Naive B cell (primary cell): Measurements from ENCODE around the gene P2RY6. TPM values are rescaled to one million over a fixed set of nuclear protein-coding genes. Genes with fewer than 3 reads are reported as not detected.

Experiments
- ATAC-seq, 2 donors: fragments of 150-1000 bp; cut with Tn5 transposase; 2 replicates each; pipeline ENCODE4 v1.10.0; 2021; ENCODE audit warnings: low read depth in 2 of 2, mild to moderate bottlenecking in 2 of 2, moderate library complexity in 2 of 2
- DNase-seq: peaks from one replicate; pipeline ENCODE4 v3.0.0; 2022
- H3K27ac Mint-ChIP-seq, 6 donors: one replicate each; pipeline ENCODE4 v1.8.0; 2020 to 2022; ENCODE audit warnings: mild to moderate bottlenecking in 6 of 6, mixed read lengths in 6 of 6, moderate library complexity in 5 of 6, inconsistent platforms in 2 of 6
- H3K27me3 Mint-ChIP-seq, 3 donors: one replicate each; pipeline ENCODE4 v1.8.0; 2021 to 2022; ENCODE audit warnings: mixed read lengths in 3 of 3, mild to moderate bottlenecking in 1 of 3
- H3K36me3 Mint-ChIP-seq, 2 donors: one replicate each; pipeline ENCODE4 v1.8.0; 2020 to 2022; ENCODE audit warnings: mixed read lengths in 2 of 2, inconsistent platforms in 1 of 2, mild to moderate bottlenecking in 1 of 2
- H3K4me1 Mint-ChIP-seq, 3 donors: one replicate each; pipeline ENCODE4 v1.8.0; 2020 to 2022; ENCODE audit warnings: mixed read lengths in 3 of 3, inconsistent platforms in 1 of 3, mild to moderate bottlenecking in 1 of 3, moderate library complexity in 1 of 3
- H3K4me3 Mint-ChIP-seq, 8 donors: one replicate each; pipeline ENCODE4 v1.8.0; 2020 to 2022; ENCODE audit warnings: mild to moderate bottlenecking in 8 of 8, mixed read lengths in 8 of 8, moderate library complexity in 8 of 8, inconsistent platforms in 2 of 8
- H3K9me3 Mint-ChIP-seq, 7 donors: one replicate each; pipeline ENCODE4 v1.8.0; 2020 to 2022; ENCODE audit warnings: mixed read lengths in 7 of 7, mild to moderate bottlenecking in 5 of 7, inconsistent platforms in 2 of 7, moderate library complexity in 1 of 7
- polyA plus RNA-seq, 6 donors: library from polyadenylated mRNA; unstranded; fragments of 300-500 nt; fragmentation: Illumina TruSeq; gene quantifications; one replicate each; pipeline ENCODE4 v1.2.3, GENCODE V29; 2021; ENCODE audit warnings: low read depth in 6 of 6

The P2RY6 gene
- polyA plus RNA-seq, 6 donors from 2014 or later = not detected

- DNase-seq (no peak), ATAC-seq (no peak)
These were observed 73.5 kb downstream of the P2RY6 start for GRCh38 chr11:73345481-73346160.

DNA sequence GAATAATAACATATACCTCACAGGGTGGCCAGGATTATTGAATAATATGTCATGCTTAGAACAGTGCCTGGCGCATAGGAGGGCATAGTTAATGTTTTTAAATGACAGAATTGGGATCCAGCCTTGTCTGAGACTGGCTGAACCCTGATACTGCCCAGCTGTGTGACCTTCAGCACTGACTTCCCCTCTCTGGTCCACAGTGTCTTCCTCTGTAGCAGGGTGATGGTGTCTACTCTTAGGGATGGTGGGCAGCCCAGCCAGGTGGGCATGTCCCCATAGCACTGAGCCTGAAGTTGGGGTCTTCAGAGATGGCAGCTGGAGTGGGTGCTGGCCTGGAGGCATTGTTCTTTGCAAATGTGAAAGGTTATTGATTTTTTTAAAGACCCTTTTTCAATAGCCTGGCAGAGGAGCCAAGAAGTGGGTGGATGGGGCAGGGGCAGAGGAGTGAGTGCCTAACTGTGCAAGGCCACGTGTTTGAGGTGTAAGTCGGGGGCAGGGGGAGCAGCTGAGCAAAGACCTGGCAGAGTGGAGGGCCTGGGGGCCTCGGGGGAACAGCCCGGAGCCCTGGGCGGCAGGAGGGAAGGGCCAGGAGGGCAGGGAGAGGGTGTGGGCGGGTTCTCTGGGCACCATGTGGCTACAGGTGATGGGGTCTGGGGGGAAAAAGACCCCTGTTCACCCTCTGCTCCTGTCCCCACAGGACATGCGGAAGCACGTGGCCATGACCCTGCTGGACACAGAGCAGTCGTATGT lies 74.2 kb downstream of the P2RY6 start:
- Mint-ChIP-seq H3K4me1 (peaks cover 2 to 9% (median 5%) of the 10 kb centered on the region in 3 donors), H3K27me3 (peaks cover 4 to 18% (median 10%) of the 10 kb centered on the region in 3 donors), H3K4me3 (no peak overlapping the region), H3K9me3 (no peaks in the 10 kb centered on the region), H3K36me3 (no peaks in the 10 kb centered on the region), H3K27ac (peak overlapping the region in 2 of 6 donors; percentile 22 to 52)
- ATAC-seq (no peak), DNase-seq (no peak)

More at GRCh38 chr11:73345481-73346160, 73.5 kb downstream of the P2RY6 start:
- Mint-ChIP-seq H3K27ac (no peak overlapping the region), H3K27me3 (peaks cover 4 to 18% (median 11%) of the 10 kb centered on the region in 3 donors), H3K36me3 (no peaks in the 10 kb centered on the region), H3K9me3 (no peaks in the 10 kb centered on the region), H3K4me3 (no peak overlapping the region), H3K4me1 (peaks cover 0 to 1% (median 1%) of the 10 kb centered on the region in 3 donors)

DNA sequence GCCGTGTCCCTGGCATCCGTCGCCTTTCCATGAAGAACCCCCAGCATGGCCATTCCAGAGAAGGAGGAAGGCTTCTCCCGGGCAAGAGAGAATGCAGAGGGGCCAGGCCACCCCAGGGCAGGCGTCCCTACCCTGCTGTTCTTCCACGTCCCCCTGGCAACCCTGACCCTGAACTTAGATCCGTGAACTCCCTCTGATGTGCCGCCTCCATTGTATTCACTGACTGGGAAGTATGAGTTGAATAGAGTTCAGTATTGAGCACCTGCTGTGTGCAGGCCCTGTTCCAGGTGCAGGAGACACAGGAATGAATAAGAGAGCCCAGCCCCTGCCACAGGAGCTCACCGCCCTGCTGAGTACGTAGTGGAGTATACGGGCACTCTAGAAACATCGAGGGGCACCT lies 74.9 kb downstream of the P2RY6 start:
- no peak overlapping the region for H3K27ac Mint-ChIP-seq
- no peak overlapping the region for H3K4me3 Mint-ChIP-seq

More for the DNA sequence above, 74.9 kb downstream of the P2RY6 start:
- Mint-ChIP-seq H3K9me3 (no peaks in the 10 kb centered on the region), H3K4me1 (peaks cover 2 to 11% (median 7%) of the 10 kb centered on the region in 3 donors), H3K27me3 (peaks cover 0 to 18% (median 6%) of the 10 kb centered on the region in 3 donors), H3K36me3 (no peaks in the 10 kb centered on the region)
- ATAC-seq = no peak
- no peak for DNase-seq

Other genes starting within 250 kb of the P2RY6 start
- 100 to 1,000 TPM in 3 of 6 donors, 10 to 100 TPM in 3; 43.0 to 134 (median 104) TPM for gene FCHSD2, start 130.0 kb upstream of the P2RY6 start, polyA plus RNA-seq
- gene P2RY2, start 54.1 kb upstream of the P2RY6 start, polyA plus RNA-seq = under 1 TPM in 1 of 6 donors, not detected in 5; 0.18 TPM
- not detected for gene ARHGEF17, start 35.9 kb downstream of the P2RY6 start, polyA plus RNA-seq
- 10 to 100 TPM; 16.3 to 35.1 (median 21.2) TPM for gene RELT, start 104.1 kb downstream of the P2RY6 start, polyA plus RNA-seq